ENCODE results near the gene GPR39.

The GPR39 gene

DNA sequence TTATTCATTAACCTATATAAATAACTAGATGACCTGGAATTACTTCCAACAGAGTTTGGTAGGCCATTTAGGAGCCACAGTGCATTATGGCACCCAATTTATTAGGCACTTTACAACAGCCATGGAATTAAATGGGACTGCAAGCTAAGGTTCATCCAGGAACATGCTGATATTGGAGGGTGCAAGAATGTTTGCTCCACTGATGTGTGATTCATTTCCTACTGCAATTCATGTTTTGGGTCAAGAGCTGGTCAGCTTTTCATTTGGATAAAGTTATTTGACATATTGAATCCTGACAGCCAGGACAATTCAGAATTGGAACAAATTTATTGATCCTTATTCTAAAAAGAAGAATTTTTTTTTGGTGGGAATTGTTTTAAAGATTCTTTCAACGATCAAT is 265.2 kb downstream of the GPR39 start:
- Mint-ChIP-seq H3K27ac (no peak overlapping the region), H3K4me1 (no peaks in the 10 kb centered on the region), H3K9me3 (no peaks in the 10 kb centered on the region), H3K27me3 (peaks cover 0 to 7% of the 10 kb centered on the region in 2 donors), H3K4me3 (no peak overlapping the region), H3K36me3 (no peaks in the 10 kb centered on the region)
- ATAC-seq (replicated peaks) (no peak), DNase-seq (no peak)

DNA sequence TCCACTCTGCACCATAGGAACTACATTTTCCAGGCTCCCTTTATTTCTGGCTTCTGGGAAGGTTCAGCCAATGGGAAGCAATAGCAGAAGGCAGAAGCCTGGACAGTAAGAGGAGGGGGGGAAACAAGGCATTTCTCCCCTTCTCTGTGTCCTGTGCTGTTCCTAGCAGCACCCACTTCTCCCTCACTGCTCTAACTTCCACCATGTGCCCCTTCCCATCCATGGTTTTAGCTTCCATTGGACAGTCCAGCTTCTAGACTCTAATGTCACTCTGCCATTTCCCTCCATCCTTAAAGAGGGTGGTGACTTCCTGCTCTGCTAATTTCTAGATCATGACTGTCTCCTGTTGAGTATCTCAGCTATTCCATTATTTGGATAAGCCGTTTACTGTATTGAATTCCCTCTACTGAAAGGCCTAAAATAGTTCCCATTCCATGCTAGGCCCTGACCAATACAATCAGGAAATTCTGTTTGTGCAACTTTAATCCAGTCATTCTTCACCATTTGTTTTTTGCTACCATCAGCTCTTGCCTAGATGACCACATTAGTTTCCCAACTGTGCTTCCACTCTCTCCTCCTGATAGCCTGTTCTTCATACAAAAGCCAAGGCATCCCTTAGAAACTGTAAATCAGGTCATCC is 274.2 kb downstream of the GPR39 start:
- Mint-ChIP-seq H3K4me3 (no peak overlapping the region), H3K27me3 (no peaks in the 10 kb centered on the region), H3K36me3 (no peaks in the 10 kb centered on the region), H3K4me1 (no peaks in the 10 kb centered on the region), H3K9me3 (peaks cover 0 to 10% of the 10 kb centered on the region in 2 donors), H3K27ac (no peak overlapping the region)
- DNase-seq (no peak), ATAC-seq (replicated peaks) (no peak)

DNA sequence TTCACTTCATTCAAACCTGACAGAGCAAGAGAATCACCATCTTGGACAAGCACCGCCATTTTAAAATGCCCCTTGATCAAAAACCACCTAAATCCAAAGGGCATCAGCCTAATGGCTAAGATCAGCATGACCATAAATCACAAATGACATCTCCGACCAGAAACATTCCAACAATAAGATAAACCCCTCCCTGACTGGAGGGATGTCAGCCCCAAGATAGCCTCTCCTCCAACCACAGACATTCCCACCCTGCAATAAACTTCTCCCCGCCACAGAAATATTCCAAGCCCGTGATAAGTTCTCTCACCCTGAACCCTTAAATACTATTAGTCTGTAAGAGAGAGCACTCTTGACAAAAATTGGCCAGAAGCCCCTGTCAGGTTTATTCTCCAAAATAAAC is 275.0 kb downstream of the GPR39 start:
- Mint-ChIP-seq H3K27ac (no peak overlapping the region), H3K4me3 (no peak overlapping the region), H3K4me1 (no peaks in the 10 kb centered on the region), H3K9me3 (peaks cover 0 to 10% of the 10 kb centered on the region in 2 donors), H3K36me3 (no peaks in the 10 kb centered on the region), H3K27me3 (no peaks in the 10 kb centered on the region)
- DNase-seq: no peak
- ATAC-seq (replicated peaks): no peak

DNA sequence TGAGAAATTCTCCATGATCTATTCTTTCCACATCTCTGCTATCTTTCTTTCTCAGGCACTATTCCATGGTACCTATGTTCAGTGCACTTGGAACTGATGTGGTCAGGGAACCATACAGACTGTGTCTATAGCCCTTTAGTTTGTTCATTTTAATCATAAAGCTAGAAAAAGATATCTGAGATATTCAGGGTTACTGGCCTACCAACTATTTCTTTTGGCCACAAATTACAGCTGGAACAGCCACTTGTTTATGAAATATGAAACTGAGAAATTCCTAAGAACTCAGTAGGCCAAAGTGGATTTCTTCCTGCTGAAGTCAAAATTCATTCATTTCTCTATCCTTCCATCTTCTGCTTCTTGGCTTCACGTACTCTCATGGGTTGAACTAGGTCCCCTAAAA is 276.2 kb downstream of the GPR39 start:
- ATAC-seq (replicated peaks) (no peak), DNase-seq (no peak)
- Mint-ChIP-seq H3K36me3 (no peaks in the 10 kb centered on the region), H3K9me3 (peaks cover 0 to 10% of the 10 kb centered on the region in 2 donors), H3K27me3 (no peaks in the 10 kb centered on the region), H3K4me1 (no peaks in the 10 kb centered on the region), H3K4me3 (no peak overlapping the region), H3K27ac (no peak overlapping the region)

Data from stimulated activated naive B cell treated with anti-CD40 and anti-IgM and Interleukin-4, amounts not matched to agents 10 μg/mL and 1 μg/mL and 100 μg/mL, for 72 hours (primary cell).